GM21737 (cell line): ENCODE results near the gene MMRN2.
"Not testable (repeated sequence)": the region's sequence is repeated elsewhere in the genome, so short reads cannot be mapped to it uniquely, and the experiment has no call there.

Source experiments
- ATAC-seq: cut with Tn5 transposase; IDR thresholded peaks from one replicate; pipeline ENCODE4 v1.9.1; 2021; ENCODE audit warnings: mild to moderate bottlenecking, moderate library complexity; ENCODE audit not compliant: unreplicated experiment

The MMRN2 gene

GRCh38 chr10:86941426-86941825 is 16.0 kb downstream of the MMRN2 start:
- no peak for ATAC-seq

- ATAC-seq = no peak
Observed at GRCh38 chr10:86940677-86941076, 16.7 kb downstream of the MMRN2 start.

GRCh38 chr10:86940076-86940475 is 17.3 kb downstream of the MMRN2 start:
- not testable (repeated sequence) for ATAC-seq

- ATAC-seq = no peak
Observed at GRCh38 chr10:86938260-86938659, 19.2 kb downstream of the MMRN2 start.

- no peak for ATAC-seq
Observed at GRCh38 chr10:86937502-86938154, 19.8 kb downstream of the MMRN2 start.

GRCh38 chr10:86936661-86937501 is 20.5 kb downstream of the MMRN2 start:
- ATAC-seq = no peak

GRCh38 chr10:86934162-86934711 is 23.2 kb downstream of the MMRN2 start:
- ATAC-seq = not testable (repeated sequence)

GRCh38 chr10:86932674-86933073 is 24.7 kb downstream of the MMRN2 start:
- no peak for ATAC-seq

- no peak for ATAC-seq
Observed at GRCh38 chr10:86931872-86932271, 25.5 kb downstream of the MMRN2 start.

GRCh38 chr10:86929468-86930380 is 27.7 kb downstream of the MMRN2 start:
- ATAC-seq = no peak

- no peak for ATAC-seq
Observed at GRCh38 chr10:86922553-86922961, 34.9 kb downstream of the MMRN2 start.

GRCh38 chr10:86918022-86918471 is 39.4 kb downstream of the MMRN2 start:
- no peak for ATAC-seq

- ATAC-seq = no peak
Observed at GRCh38 chr10:86914734-86915133, 42.7 kb downstream of the MMRN2 start.

GRCh38 chr10:86905429-86905828 is 52.0 kb downstream of the MMRN2 start:
- ATAC-seq = no peak

GRCh38 chr10:86904600-86904999 is 52.8 kb downstream of the MMRN2 start:
- no peak for ATAC-seq

- ATAC-seq = no peak
Observed at GRCh38 chr10:86900955-86901354, 56.5 kb downstream of the MMRN2 start.

- ATAC-seq = no peak
Observed at GRCh38 chr10:86899670-86900276, 57.6 kb downstream of the MMRN2 start.

GRCh38 chr10:86899132-86899531 is 58.3 kb downstream of the MMRN2 start:
- ATAC-seq = no peak

GRCh38 chr10:86898511-86898910 is 58.9 kb downstream of the MMRN2 start:
- ATAC-seq = no peak

- ATAC-seq = no peak
Observed at GRCh38 chr10:86889997-86890396, 67.4 kb downstream of the MMRN2 start.
